Stomach (tissue), 4 donors: Measurements from ENCODE around the gene CD200.

Experiments used
- CTCF ChIP-seq, 7 experiments: fragments of 450-650 bp in 4 of 7; fragments of 200-600 bp in 3 of 7; sonication (generic) in 3 of 7; IDR thresholded peaks; one replicate each; pipeline ENCODE4 v1.5.1; 2016 to 2019; ENCODE audit warnings: antibody characterized with exemption in 7 of 7, control low read depth in 2 of 7, mild to moderate bottlenecking in 1 of 7
- EP300 ChIP-seq: sonication (generic); formaldehyde crosslinking; IDR thresholded peaks from one replicate; pipeline ENCODE4 v1.6.1; 2017; ENCODE audit warnings: antibody characterized with exemption
- POLR2AphosphoS5 ChIP-seq, 3 donors: sonication (generic); formaldehyde crosslinking; IDR thresholded peaks; one replicate each; pipeline ENCODE4 v1.6.1; 2016; ENCODE audit warnings: antibody characterized with exemption in 3 of 3

- no peak for TF ChIP-seq CTCF (IDR thresholded peaks at IDR 0.05)
- TF ChIP-seq EP300, result no peak
- TF ChIP-seq POLR2AphosphoS5 (IDR thresholded peaks at IDR 0.05), result no peak
Measured at GRCh38 chr3:112365636-112366035, 32.7 kb downstream of the CD200 start.
